ENCODE data around the gene MAST4.

The MAST4 gene

GRCh38 chr5:67004730-67005350 lies 408.6 kb downstream of the MAST4 start:
- in situ Hi-C loops (cut with HindIII; ENCODE audit: low sequenced_read_pairs): no loop called here

DNA sequence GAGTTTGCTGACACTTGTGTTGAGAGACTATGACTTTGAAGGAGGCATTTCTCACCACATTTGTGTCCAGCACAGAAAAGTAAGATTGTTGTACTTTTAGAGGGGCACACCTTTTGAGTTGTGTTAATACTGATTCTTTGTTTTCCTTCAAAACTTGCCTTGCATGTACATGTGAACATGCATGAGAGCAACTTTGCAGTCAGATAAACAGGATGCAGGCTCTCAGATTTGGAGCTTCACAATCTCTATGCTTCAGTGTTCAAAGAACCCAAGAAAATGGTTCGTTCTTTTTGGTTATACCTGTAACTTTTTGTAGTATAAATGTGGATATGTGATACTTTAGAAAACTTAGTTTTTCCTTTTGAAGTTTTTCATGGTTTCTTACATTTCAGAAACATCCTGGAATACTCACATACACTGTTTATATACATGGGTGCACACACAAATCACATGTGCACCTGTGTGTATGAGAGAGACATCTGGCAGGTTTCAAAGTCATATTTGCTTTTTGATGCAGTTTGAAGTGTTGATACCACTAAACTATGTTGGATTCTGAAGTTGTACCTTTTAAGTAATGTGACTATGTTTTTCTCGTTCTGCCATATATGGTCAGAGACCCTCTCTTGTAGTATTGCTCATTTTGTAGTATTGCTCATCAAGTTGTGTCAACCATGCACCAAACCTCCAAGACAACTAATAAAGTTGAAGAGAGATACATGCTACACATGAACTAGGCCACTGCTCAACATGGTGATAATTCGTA lies 409.7 kb downstream of the MAST4 start:
- in situ Hi-C loops (cut with HindIII; ENCODE audit: low sequenced_read_pairs): no loop called here

DNA sequence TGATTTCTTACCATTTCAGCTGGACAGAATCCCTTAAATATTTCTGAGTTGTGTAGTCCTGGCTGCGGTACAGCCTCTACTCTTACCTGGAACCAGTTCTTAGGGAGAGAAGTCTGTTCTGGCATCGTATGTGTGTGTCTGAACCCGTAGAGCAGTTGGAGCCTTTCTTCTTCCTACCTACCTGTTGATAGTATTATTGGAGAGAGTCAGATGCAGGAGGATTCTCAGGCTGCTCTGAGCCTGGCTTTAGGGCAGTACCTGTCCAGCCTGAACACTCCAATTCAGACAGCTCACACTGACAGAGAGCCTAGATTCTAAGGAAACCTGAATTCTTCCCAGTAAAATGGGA lies 410.3 kb downstream of the MAST4 start:
- in situ Hi-C loops (cut with HindIII; ENCODE audit: low sequenced_read_pairs): no loop called here

DNA sequence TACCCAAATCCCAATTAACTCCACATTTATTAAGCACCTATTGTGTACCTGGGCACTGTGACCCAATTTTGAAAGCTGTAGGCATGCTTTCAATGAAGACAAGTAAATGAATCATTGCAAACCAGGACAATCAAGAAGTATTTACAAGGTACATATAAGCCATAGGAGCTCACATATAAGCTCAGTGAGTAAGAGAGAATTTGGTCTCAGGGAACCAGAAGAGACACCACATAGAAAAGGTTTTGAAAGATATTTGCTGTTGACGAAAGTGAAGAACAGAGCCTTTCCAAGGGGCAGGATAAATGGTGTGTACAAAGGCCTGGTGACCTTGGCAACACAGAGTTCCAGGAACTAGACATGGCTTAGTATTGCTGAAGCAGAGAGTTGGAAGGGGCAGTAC lies 412.8 kb downstream of the MAST4 start:
- in situ Hi-C loops (cut with HindIII; ENCODE audit: low sequenced_read_pairs): no loop called here

DNA sequence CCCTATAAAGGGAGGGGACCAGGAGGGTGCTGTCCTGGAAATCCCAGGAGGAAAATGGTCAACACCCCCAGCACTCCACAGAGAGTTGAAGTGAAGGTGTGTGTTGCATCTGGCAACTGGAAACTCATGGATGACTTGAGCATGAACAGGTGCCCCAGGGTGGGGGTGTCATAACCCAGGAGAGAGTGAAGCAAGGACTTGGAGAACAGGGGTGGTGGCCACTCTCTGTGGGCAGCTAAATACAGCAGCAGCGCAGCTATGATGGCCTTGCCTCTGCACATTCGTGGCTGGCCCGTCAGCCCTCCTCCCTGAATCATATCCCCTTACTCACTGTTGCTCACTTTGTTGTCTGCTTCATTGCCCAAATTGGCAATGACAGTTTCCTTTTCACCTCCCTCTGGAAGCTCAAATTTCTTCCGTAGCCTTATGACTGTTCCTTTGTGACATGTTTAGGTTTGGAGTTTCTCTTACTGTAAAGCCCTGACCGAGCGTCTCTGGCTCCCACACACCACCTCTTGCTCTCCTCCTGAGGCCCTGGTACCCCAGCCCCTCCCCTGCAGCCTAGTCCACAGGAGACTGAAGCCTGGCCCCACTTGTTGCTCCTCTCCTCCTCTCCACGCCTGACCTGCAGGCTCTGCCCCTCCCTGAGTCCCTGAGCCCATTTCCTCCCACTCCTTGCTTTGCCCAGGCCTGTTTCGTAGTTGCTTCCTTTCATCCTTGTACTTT lies 414.7 kb downstream of the MAST4 start:
- in situ Hi-C loops (cut with HindIII; ENCODE audit: low sequenced_read_pairs): no loop called here

GRCh38 chr5:67011422-67011821 lies 415.2 kb downstream of the MAST4 start:
- in situ Hi-C loops (cut with HindIII; ENCODE audit: low sequenced_read_pairs): no loop called here

DNA sequence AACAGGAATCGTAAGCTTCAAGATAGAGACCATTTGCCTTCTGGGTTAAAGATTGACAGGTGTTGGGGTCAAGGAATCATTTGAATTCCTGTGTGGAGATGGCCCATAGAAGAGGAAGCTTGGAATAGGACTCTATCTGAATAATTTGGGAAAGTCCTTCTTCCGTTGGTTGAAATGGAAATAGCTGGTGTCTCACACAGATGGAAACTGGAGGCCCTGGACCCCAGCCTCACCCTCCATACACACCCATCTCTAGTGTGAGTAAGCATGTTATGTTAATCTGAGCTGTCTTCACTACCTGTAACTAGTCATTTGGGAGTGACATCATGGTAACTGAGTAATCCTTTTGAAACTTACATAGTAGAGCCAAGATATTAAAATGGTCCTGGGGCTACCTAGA lies 416.0 kb downstream of the MAST4 start:
- in situ Hi-C loops (cut with HindIII; ENCODE audit: low sequenced_read_pairs): no loop called here

- in situ Hi-C loops (cut with HindIII; ENCODE audit: low sequenced_read_pairs): no loop called here
Observed at GRCh38 chr5:67013719-67014118, 417.5 kb downstream of the MAST4 start.

- in situ Hi-C loops (cut with HindIII; ENCODE audit: low sequenced_read_pairs): no loop called here
Observed at GRCh38 chr5:67014191-67014590, 418.0 kb downstream of the MAST4 start.

DNA sequence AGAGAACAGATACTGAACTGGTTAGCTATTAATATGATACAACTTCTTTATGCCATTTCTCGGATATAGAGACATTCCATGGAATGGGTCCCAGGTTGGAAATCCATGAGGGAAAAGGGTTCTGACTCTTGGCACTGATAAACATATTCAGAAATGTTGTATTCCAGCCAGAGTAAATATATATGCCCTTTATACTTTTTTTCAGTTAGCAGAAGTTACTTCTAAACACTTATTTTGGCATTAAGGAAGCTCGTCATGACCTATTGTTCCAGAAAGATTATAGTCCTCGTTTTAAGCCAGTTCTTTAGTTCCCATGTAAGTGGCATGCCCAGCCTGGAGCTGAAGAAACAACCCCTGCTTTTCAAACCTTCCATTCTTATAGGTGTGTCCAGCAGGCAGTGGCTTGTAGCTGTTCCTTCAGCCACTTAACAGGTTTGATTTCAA lies 418.8 kb downstream of the MAST4 start:
- in situ Hi-C loops (cut with HindIII; ENCODE audit: low sequenced_read_pairs): no loop called here

DNA sequence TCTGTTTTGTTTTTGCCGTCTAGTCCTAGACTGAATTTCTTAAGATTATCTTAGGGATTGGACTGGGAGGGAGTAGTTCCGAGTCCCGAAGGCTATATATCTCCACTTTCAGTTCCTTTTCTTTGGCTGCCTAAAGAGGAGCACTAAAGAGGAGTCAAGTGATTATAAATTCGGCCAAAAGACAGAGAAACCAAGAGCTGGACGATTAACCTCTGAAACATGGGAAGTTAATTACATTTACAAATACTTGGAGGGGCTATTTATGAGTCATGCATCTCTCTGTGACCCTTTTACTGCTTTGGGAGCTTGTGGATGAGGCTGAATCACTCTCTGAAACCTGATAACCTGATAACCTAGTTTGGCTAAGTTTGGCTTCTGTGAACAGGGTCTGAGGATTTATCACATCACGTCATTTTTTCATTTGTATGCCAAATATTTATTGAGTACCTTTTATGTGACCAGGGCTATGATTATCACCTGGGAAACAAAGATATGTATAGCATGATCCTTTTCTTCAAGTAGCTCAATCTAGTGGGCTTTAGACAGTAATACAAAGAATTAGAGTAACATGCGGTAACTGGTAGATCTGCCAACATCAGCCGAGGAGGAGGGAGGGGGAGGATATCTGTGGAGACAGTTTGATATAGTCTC lies 419.5 kb downstream of the MAST4 start:
- in situ Hi-C loops (cut with HindIII; ENCODE audit: low sequenced_read_pairs): no loop called here

DNA sequence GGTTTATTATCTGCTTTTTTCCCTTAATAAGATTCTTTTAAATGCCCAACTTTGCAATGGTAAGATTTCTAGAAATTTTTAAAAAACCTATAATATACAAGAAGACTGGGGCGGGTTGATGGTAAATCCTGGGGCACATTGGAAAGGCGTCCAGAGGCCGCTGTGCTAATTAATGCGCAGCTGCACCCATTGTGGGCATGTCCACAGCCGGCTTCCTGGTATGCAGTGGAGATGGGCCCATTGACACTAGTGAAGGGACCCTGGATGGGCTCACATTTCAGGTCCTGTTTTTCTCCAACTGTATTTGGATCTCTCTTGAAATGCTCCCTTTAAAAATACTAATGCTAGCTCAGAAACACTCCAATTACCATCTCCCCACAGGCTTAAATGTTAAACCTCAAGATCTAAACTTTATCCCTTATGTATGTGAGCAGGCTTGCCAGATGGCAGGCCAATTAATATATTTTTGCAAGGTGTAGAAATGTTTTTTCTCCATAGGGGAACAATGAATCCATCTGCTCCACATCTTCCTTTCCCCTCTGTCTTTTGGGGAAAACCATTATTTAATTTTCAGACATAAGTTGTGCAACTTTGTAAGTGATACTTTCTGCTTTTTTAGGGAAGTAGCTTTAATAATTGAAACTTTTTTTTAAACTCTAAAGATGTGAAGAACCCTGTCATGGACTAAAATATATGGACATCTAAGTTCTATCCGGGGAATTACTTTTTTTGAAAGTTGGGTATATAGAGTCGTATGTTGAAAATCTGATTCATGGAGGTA lies 423.1 kb downstream of the MAST4 start:
- in situ Hi-C loops (cut with HindIII; ENCODE audit: low sequenced_read_pairs): no loop called here

GRCh38 chr5:67020096-67020615 lies 424.0 kb downstream of the MAST4 start:
- in situ Hi-C loops (cut with HindIII; ENCODE audit: low sequenced_read_pairs): no loop called here

DNA sequence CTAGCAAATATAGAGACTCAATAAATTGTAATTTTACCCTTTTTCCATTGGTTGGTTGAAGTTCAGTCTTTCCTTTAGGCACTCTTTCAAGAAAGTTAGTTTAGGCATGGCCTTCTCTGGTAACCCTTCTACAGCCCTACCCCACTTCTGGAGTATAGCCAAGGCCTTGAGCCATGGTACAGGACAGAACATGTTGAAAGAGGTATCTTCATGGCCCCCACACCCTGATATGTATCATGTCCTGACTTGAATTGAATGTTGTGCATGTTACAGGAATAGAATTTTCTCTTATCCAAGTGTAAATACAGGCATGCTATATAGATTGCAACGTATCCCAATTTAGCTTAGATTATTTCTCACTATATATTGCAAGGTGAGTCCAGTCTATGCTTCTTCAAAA lies 424.8 kb downstream of the MAST4 start:
- in situ Hi-C loops (cut with HindIII; ENCODE audit: low sequenced_read_pairs): no loop called here

GRCh38 chr5:67021521-67021920 lies 425.3 kb downstream of the MAST4 start:
- in situ Hi-C loops (cut with HindIII; ENCODE audit: low sequenced_read_pairs): no loop called here

GRCh38 chr5:67021962-67022361 lies 425.8 kb downstream of the MAST4 start:
- in situ Hi-C loops (cut with HindIII; ENCODE audit: low sequenced_read_pairs): no loop called here

DNA sequence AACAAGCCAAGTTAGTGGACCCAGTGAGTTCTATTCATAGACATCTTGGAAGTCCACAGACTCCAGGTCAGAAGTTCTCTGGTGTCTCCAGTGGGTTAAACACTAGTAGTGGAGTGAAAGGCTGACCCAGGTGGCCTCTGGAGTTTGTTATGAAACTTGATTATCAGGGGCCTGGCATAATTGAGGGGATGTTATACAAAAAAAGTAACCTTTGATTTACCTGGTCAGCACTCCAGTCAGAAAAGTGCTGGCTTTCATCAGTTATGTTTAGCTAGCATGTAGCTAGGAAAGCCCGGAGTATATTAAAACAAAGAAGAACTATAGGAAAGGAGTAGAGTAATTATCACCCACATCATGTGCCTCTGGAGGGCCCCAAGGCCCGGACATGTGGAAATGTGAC lies 429.3 kb downstream of the MAST4 start:
- in situ Hi-C loops (cut with HindIII; ENCODE audit: low sequenced_read_pairs): no loop called here

DNA sequence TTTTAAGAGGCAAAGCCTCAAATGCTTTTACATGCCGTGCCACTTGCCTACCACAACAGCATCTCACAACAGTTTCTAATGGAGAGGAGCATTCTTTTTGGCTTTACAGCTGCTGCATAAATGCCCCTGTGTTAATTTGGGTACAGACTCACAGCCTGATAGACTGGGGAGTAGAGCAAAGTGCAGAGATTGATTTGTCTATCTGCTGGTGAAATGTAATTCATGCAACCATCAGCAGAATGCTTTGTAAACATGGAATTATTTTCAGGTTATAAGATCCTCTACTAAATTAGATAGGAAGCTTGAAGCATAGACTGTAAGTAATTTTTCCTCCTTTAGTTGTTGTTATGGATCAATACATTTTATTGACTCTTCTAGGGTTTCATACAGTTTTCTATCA lies 430.1 kb downstream of the MAST4 start:
- in situ Hi-C loops (cut with HindIII; ENCODE audit: low sequenced_read_pairs): no loop called here

GRCh38 chr5:67027171-67027570 lies 431.0 kb downstream of the MAST4 start:
- in situ Hi-C loops (cut with HindIII; ENCODE audit: low sequenced_read_pairs): no loop called here

DNA sequence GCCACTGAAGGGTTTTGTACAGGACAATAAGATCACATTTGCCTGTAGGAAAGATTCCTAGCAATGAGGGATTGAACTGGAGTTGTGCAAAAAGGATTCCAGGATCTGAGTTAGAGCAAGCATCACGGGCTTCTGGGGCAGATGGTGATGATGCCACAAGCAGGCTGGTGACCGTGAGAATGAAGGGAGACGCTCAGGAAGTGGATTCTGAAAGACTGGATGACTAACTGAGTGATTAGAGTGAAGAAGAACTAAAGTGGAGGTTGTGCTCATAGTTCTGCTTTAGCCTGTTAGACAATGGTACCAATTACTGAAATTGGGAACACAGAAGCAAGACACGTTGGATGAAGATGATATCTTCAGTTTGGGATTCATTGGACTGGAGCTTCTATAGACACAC lies 432.2 kb downstream of the MAST4 start:
- in situ Hi-C loops (cut with HindIII; ENCODE audit: low sequenced_read_pairs): no loop called here

GRCh38 chr5:67028941-67029340 lies 432.7 kb downstream of the MAST4 start:
- in situ Hi-C loops (cut with HindIII; ENCODE audit: low sequenced_read_pairs): no loop called here
